LNCAP (cell line): ENCODE data around the gene CCL8.

ENCODE experiments used
- CTCF ChIP-seq: fragments of 450-650 bp; IDR thresholded peaks from 2 replicates; pipeline ENCODE4 v1.5.1; 2017; ENCODE audit warnings: mild to moderate bottlenecking

The CCL8 gene

GRCh38 chr17:34351096-34351495, 31.9 kb downstream of the CCL8 start:
- no peak for TF ChIP-seq CTCF

- no peak for TF ChIP-seq CTCF
Measured at GRCh38 chr17:34352191-34352590, 33.0 kb downstream of the CCL8 start.

GRCh38 chr17:34354637-34355036, 35.4 kb downstream of the CCL8 start:
- TF ChIP-seq CTCF = no peak

GRCh38 chr17:34356194-34356593, 37.0 kb downstream of the CCL8 start, which contains the start of gene CCL13:
CCL13 (plus strand) TSS chr17:34356480; CDS start chr17:34356527, 47 bp downstream.
- no peak for TF ChIP-seq CTCF

GRCh38 chr17:34357398-34357797, 38.2 kb downstream of the CCL8 start:
- TF ChIP-seq CTCF = no peak

GRCh38 chr17:34358631-34359030, 39.4 kb downstream of the CCL8 start:
- TF ChIP-seq CTCF = no peak

- TF ChIP-seq CTCF = no peak
Measured at GRCh38 chr17:34360601-34361270, 41.5 kb downstream of the CCL8 start.

GRCh38 chr17:34361478-34362061, 42.3 kb downstream of the CCL8 start:
- TF ChIP-seq CTCF = peak; percentile 100
